ENCODE data around the gene SYAP1.

GRCh38 chrX:16696956-16697355 is 22.5 kb upstream of the SYAP1 start:
- TF ChIP-seq POLR2A (IDR thresholded peaks at IDR 0.05; ENCODE audit: low read depth, low read length) = no peak
- TF ChIP-seq TAF1 (IDR thresholded peaks at IDR 0.05; ENCODE audit: borderline replicate concordance, low read depth, low read length) = no peak
